ENCODE measurements around the gene SORCS1.

SORCS1 gene

DNA sequence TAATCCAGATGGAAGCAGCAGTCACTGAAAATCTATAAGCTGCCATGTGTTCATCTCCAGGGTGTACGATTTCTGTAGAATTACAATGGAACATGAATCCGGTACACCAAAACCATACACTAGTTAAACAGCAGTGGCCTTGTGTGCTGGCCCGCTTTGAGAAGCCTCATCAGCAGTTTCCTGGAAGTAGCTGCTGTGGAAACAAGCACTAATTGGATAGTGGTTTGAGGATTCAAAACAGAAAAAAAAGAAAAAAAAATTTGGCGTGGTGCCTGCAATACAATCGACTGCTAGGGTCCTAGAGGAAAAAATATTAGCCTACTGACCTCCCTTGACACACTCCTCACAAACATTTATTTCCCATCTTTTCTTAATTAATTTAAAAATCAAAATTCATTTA, 545.9 kb downstream of the SORCS1 start:
- TF ChIP-seq POLR2A (IDR thresholded peaks at IDR 0.05; ENCODE audit: extremely low read depth, insufficient read length) (no peak), MYC (IDR thresholded peaks at IDR 0.05; ENCODE audit: low read depth, low read length) (no peak)
- TF ChIP-seq, protein P1, sequence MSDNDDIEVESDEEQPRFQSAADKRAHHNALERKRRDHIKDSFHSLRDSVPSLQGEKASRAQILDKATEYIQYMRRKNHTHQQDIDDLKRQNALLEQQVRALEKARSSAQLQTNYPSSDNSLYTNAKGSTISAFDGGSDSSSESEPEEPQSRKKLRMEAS (IDR thresholded peaks at IDR 0.05; ENCODE audit: low read depth, low read length), result no peak
- TF ChIP-seq, protein P2, sequence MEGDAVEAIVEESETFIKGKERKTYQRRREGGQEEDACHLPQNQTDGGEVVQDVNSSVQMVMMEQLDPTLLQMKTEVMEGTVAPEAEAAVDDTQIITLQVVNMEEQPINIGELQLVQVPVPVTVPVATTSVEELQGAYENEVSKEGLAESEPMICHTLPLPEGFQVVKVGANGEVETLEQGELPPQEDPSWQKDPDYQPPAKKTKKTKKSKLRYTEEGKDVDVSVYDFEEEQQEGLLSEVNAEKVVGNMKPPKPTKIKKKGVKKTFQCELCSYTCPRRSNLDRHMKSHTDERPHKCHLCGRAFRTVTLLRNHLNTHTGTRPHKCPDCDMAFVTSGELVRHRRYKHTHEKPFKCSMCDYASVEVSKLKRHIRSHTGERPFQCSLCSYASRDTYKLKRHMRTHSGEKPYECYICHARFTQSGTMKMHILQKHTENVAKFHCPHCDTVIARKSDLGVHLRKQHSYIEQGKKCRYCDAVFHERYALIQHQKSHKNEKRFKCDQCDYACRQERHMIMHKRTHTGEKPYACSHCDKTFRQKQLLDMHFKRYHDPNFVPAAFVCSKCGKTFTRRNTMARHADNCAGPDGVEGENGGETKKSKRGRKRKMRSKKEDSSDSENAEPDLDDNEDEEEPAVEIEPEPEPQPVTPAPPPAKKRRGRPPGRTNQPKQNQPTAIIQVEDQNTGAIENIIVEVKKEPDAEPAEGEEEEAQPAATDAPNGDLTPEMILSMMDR (IDR thresholded peaks at IDR 0.05; ENCODE audit: low read depth, low read length), result no peak
- no peak overlapping the region for H3K4me3 ChIP-seq (ENCODE audit: low read depth, low read length)
- no peak for DNase-seq (ENCODE audit: low read depth)

DNA sequence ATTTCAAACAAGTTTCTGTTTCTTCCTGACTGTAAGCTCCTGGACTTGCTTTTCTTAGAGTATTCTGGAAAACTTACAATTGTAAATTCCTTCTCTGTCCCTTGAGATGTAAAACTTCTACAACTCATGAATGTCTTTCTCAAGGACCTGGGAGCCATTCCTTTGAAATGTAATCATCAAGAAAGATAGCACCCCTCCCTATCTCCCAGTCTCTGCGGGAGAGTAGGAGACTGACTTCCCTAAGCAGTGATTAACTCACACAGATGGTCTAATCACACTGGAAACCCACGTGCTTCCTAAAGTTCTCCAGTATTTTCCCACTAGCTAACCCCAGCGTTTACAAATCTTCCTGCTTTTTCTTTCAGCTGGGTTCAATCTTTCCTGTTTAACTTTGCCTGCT, 549.4 kb downstream of the SORCS1 start:
- no peak for DNase-seq (ENCODE audit: low read depth)
- H3K4me3 ChIP-seq (ENCODE audit: low read depth, low read length), result no peak overlapping the region
- TF ChIP-seq MYC (IDR thresholded peaks at IDR 0.05; ENCODE audit: low read depth, low read length), result no peak
- no peak for TF ChIP-seq POLR2A (IDR thresholded peaks at IDR 0.05; ENCODE audit: extremely low read depth, insufficient read length)
- TF ChIP-seq, protein P2 (IDR thresholded peaks at IDR 0.05; ENCODE audit: low read depth, low read length), result no peak
- TF ChIP-seq, protein P1 (IDR thresholded peaks at IDR 0.05; ENCODE audit: low read depth, low read length), result no peak

DNA sequence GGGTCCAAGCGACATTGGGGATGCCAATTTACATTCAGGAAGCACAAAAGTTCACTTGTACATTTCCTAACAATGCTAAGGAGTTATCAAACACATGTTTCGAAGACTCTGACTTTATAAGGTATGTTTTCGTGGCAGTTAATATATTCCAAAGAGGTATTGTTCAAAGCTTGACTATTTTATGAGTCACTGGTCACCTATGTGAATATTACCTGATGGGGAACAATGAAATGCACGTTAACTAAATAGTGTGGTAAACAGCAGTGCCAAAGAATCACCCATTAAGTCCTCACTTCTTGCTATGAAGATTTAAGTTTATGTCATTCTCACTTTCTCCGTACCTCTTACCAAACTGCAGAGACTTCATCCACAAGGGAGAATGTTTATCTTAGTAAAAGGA, 550.2 kb downstream of the SORCS1 start:
- no peak for TF ChIP-seq MYC (IDR thresholded peaks at IDR 0.05; ENCODE audit: low read depth, low read length)
- TF ChIP-seq, protein P1 (IDR thresholded peaks at IDR 0.05; ENCODE audit: low read depth, low read length), result no peak
- no peak for TF ChIP-seq POLR2A (IDR thresholded peaks at IDR 0.05; ENCODE audit: extremely low read depth, insufficient read length)
- TF ChIP-seq, protein P2 (IDR thresholded peaks at IDR 0.05; ENCODE audit: low read depth, low read length), result no peak

DNA sequence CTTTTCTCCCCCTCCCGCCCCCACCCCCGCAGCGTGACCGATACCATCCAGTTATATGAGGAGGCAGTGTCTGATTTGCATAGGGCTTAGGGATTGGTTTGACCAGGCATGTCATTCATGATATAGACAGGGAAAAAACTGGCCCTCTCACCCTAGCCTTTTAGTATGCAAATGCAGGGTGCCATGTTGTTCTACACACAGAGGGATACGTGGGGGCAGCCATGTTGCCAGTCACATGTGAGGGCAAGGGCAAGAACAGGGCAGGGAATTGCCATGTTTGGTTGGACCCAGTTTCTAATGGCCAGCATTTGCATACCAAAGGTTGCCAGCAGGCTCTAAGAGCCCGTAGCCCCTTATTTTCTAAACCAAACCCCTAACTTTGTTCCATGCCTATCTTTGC, 552.1 kb downstream of the SORCS1 start:
- TF ChIP-seq, protein P2 (IDR thresholded peaks at IDR 0.05; ENCODE audit: low read depth, low read length), result no peak
- TF ChIP-seq, protein P1 (IDR thresholded peaks at IDR 0.05; ENCODE audit: low read depth, low read length), result no peak
- TF ChIP-seq POLR2A (IDR thresholded peaks at IDR 0.05; ENCODE audit: extremely low read depth, insufficient read length) (no peak), MYC (IDR thresholded peaks at IDR 0.05; ENCODE audit: low read depth, low read length) (no peak)
- DNase-seq (ENCODE audit: low read depth), result peak; percentile 7
- no peak overlapping the region for H3K4me3 ChIP-seq (ENCODE audit: low read depth, low read length)

More for the DNA sequence above, 550.2 kb downstream of the SORCS1 start:
- no peak overlapping the region for H3K4me3 ChIP-seq (ENCODE audit: low read depth, low read length)
- DNase-seq (ENCODE audit: low read depth), result no peak

DNA sequence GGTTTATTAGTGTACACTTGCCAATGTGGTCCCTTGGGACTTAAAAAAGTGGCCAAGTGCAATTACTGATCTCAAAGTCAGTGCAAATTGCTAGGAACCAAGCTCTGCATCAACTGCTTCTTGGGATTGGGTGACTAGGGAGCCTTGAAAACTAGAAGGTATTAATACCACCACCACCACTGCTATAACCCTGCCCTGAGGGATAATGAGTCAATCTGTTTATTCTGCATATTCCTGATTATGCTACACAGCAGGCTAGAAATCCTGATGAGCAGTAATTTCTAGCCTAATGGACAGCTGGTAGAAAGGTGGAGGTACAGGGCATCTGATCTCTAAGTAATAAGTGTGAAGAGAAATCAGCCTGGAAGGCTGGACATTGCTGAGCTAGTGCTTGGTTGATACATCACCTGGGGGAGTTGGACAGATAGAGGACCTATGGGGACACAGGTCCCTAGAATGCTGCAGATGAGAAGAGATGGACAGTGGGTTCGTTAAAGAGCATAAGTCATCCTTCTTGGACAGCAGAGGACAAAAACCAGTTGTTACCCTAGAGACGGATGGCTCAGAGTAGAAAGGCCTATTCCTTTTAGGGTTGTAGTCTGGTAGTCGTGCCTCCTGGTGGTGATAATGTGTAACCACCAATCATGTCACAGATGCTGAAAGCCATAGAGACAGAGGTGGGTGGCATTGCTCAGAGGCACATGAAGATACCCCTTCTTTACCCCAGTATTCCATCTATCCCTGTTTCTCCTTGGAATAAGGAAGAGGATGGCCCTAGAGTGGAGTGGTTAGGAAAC, 554.8 kb downstream of the SORCS1 start:
- DNase-seq (ENCODE audit: low read depth), result peak; percentile 14
- no peak for TF ChIP-seq MYC (IDR thresholded peaks at IDR 0.05; ENCODE audit: low read depth, low read length)
- TF ChIP-seq, protein P2 (IDR thresholded peaks at IDR 0.05; ENCODE audit: low read depth, low read length), result peak; percentile 24
- H3K4me3 ChIP-seq (ENCODE audit: low read depth, low read length), result no peak overlapping the region

Data from NB4 (cell line).